Gastroesophageal sphincter (tissue), 3 donors: ENCODE results near the gene MBD2.

Experiments
- POLR2A ChIP-seq, 2 donors: fragments of 450-650 bp; IDR thresholded peaks; one replicate each; pipeline ENCODE4 v1.6.1; 2017; ENCODE audit warnings: antibody characterized with exemption in 2 of 2, mild to moderate bottlenecking in 2 of 2, moderate library complexity in 1 of 2
- POLR2AphosphoS5 ChIP-seq: sonication (generic); formaldehyde crosslinking; IDR thresholded peaks from one replicate; pipeline ENCODE4 v1.6.1; 2017; ENCODE audit warnings: antibody characterized with exemption
- TF ChIP-seq, protein P1 (sequence below), 4 experiments: fragments of 200-600 bp in 2 of 4; fragments of 450-650 bp in 2 of 4; sonication (generic) in 1 of 4; IDR thresholded peaks; one replicate each; pipeline ENCODE4 v1.5.1; 2017 to 2019; ENCODE audit warnings: antibody characterized with exemption in 4 of 4, mild to moderate bottlenecking in 2 of 4, moderate library complexity in 2 of 4

DNA sequence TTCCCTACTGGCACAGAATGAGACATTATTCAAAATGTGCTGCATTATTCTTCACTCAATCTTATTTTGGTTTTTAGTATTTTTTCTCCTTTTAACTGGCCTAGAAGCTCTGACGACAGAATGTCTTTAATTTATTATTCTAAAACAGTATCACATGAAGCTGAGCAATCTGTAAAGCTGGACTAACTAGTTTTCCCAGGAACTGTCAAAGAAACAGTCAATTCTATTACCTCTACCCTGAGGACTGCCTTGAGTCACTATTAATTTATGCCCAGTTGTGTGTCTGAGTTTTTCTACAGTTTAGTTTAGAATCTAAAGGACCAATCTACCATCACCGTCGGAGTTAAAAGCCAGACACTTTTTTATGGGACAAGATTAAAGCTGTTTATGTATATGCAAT is 31.6 kb downstream of the MBD2 start:
- TF ChIP-seq, protein P1, sequence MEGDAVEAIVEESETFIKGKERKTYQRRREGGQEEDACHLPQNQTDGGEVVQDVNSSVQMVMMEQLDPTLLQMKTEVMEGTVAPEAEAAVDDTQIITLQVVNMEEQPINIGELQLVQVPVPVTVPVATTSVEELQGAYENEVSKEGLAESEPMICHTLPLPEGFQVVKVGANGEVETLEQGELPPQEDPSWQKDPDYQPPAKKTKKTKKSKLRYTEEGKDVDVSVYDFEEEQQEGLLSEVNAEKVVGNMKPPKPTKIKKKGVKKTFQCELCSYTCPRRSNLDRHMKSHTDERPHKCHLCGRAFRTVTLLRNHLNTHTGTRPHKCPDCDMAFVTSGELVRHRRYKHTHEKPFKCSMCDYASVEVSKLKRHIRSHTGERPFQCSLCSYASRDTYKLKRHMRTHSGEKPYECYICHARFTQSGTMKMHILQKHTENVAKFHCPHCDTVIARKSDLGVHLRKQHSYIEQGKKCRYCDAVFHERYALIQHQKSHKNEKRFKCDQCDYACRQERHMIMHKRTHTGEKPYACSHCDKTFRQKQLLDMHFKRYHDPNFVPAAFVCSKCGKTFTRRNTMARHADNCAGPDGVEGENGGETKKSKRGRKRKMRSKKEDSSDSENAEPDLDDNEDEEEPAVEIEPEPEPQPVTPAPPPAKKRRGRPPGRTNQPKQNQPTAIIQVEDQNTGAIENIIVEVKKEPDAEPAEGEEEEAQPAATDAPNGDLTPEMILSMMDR (IDR thresholded peaks at IDR 0.05) = no peak
- TF ChIP-seq POLR2AphosphoS5 (no peak), POLR2A (IDR thresholded peaks at IDR 0.05) (no peak)
